GM12891 (cell line): ENCODE measurements around the gene PCGF3.
"Not testable (repeated sequence)": the region's sequence is repeated elsewhere in the genome, so short reads cannot be mapped to it uniquely, and the experiment has no call there.

Experiments used
- POLR2A ChIP-seq: IDR thresholded peaks from 2 replicates; pipeline ENCODE4 v1.6.1; 2011; ENCODE audit warnings: low read depth, low read length, control low read depth
- SPI1 ChIP-seq: IDR thresholded peaks from 2 replicates; pipeline ENCODE4 v1.6.1; 2011; ENCODE audit warnings: low read depth, low read length, control low read depth
- TAF1 ChIP-seq: IDR thresholded peaks from 2 replicates; pipeline ENCODE4 v1.6.1; 2011; ENCODE audit warnings: low read depth, low read length, control low read depth

GRCh38 chr4:753186-753585 is 47.6 kb downstream of the PCGF3 start:
- TF ChIP-seq POLR2A, SPI1, TAF1: not testable (repeated sequence)
